Right atrium auricular region (tissue), 2 donors: ENCODE measurements around the gene VWA7. TPM values are rescaled to one million over a fixed set of nuclear protein-coding genes. Genes with fewer than 3 reads are reported as not detected.

ENCODE experiments used
- DNase-seq: peaks from one replicate; pipeline ENCODE4 v3.0.0-alpha.2; 2019; ENCODE audit warnings: low spot score
- H3K27ac ChIP-seq, 2 donors: fragments of 200-600 bp; sonication (generic); 1 replicate in 1 of 2; 2 replicates in 1 of 2; pipeline ENCODE4 v1.5.1; 2016 to 2019
- H3K27me3 ChIP-seq, 2 donors: fragments of 200-600 bp; sonication (generic); one replicate each; pipeline versions ENCODE4 v1.5.1 to v1.6.0; 2017 to 2019
- H3K36me3 ChIP-seq: fragments of 200-600 bp; sonication (generic); one replicate; pipeline ENCODE4 v1.5.1; 2016
- H3K4me1 ChIP-seq, 2 donors: fragments of 200-600 bp; sonication (generic); one replicate each; pipeline versions ENCODE4 v1.5.1 to v1.6.0; 2017 to 2019
- H3K4me3 ChIP-seq, 2 donors: fragments of 200-600 bp; sonication (generic); 1 replicate in 1 of 2; 2 replicates in 1 of 2; pipeline ENCODE4 v1.5.1; 2017 to 2019; ENCODE audit warnings: mild to moderate bottlenecking in 1 of 2, moderate library complexity in 1 of 2
- H3K9me3 ChIP-seq, 2 donors: fragments of 200-600 bp; sonication (generic); one replicate each; pipeline ENCODE4 v1.5.1; 2019
- total RNA-seq, 2 donors: library from RNA; depleted of rRNA; stranded (reverse); fragments of >200 nt; gene quantifications; one replicate each; pipeline ENCODE4 v1.1.0, GENCODE V29; 2016
- TF ChIP-seq, protein P1 (sequence below), 2 donors: fragments of 200-600 bp; sonication (generic); IDR thresholded peaks; one replicate each; pipeline ENCODE4 v1.5.1; 2019; ENCODE audit warnings: antibody characterized with exemption in 2 of 2

VWA7 gene
- total RNA-seq, 2 donors from 2014 or later: 4.1 to 7.5 TPM

DNA sequence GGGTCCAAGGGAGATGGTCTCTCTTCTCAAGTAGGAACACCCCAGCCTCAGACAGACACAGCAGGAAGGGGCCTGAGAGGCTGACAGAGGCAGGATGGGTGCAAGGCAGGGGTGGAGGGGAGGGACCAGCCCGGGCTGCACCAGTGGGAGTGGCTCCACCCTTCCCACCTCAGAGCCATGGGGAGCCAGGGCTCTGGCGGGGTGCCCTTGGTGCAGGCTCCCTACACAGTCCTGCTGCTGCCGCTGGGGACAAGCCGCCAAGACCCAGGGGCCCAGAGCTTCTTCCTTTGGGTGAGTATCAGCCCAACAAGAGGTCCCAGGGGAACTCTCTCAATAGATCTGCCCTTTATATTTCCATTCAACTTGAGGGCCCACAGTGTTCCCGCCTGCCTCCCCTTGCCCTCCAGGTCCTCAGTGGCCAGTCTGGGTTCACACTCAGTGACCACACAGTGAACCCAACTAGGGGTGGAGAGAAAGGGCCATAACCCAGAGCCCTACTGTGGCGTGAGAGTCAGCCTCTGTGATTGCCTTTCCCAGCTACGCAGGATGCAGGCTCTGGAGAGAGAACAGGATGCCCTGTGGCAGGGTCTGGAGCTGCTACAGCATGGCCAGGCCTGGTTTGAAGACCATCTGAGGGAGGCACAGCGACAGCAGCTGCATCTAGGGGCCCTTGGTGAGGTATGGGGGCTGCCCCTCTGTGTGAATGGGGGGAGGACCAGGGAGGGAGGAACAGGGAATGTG is 14.1 kb downstream of the VWA7 start:
- TF ChIP-seq, protein P1, sequence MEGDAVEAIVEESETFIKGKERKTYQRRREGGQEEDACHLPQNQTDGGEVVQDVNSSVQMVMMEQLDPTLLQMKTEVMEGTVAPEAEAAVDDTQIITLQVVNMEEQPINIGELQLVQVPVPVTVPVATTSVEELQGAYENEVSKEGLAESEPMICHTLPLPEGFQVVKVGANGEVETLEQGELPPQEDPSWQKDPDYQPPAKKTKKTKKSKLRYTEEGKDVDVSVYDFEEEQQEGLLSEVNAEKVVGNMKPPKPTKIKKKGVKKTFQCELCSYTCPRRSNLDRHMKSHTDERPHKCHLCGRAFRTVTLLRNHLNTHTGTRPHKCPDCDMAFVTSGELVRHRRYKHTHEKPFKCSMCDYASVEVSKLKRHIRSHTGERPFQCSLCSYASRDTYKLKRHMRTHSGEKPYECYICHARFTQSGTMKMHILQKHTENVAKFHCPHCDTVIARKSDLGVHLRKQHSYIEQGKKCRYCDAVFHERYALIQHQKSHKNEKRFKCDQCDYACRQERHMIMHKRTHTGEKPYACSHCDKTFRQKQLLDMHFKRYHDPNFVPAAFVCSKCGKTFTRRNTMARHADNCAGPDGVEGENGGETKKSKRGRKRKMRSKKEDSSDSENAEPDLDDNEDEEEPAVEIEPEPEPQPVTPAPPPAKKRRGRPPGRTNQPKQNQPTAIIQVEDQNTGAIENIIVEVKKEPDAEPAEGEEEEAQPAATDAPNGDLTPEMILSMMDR (IDR thresholded peaks at IDR 0.05): no peak
- no peaks in the 10 kb centered on the region for H3K36me3 ChIP-seq
- peaks cover 0 to 4% of the 10 kb centered on the region in 2 donors for H3K4me1 ChIP-seq
- no peak overlapping the region for H3K4me3 ChIP-seq
- H3K9me3 ChIP-seq: no peaks in the 10 kb centered on the region
- no peak for DNase-seq
- H3K27ac ChIP-seq: no peak overlapping the region
- no peaks in the 10 kb centered on the region for H3K27me3 ChIP-seq

DNA sequence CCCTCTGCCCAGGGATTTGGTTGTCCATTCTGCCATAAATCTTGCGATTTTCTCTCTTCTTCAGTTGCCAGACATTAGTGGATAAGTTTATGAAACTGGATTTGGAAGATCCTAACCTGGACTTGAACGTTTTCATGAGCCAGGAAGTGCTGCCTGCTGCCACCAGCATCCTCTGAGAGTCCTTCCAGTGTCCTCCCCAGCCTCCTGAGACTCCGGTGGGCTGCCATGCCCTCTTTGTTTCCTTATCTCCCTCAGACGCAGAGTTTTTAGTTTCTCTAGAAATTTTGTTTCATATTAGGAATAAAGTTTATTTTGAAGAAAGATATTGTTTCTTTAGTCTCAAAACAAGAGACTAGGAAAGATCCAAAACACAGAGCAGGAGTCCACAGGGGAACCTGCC is 14.8 kb downstream of the VWA7 start, which contains the start of gene SAPCD1:
SAPCD1 (plus strand) TSS at position 301 of the 400 bp plus-strand sequence. CDS start 399 bp downstream, outside the sequence.
- Histone ChIP-seq H3K4me3 (no peak within 1 kb of the TSS), H3K9me3 (no peaks in the 10 kb centered on the region), H3K27ac (no peak within 1 kb of the TSS), H3K4me1 (peaks cover 0 to 4% of the 10 kb centered on the region in 2 donors), H3K27me3 (no peaks in the 10 kb centered on the region), H3K36me3 (no peaks in the 10 kb centered on the region)
- DNase-seq: no peak
- TF ChIP-seq, protein P1 (IDR thresholded peaks at IDR 0.05): no peak

DNA sequence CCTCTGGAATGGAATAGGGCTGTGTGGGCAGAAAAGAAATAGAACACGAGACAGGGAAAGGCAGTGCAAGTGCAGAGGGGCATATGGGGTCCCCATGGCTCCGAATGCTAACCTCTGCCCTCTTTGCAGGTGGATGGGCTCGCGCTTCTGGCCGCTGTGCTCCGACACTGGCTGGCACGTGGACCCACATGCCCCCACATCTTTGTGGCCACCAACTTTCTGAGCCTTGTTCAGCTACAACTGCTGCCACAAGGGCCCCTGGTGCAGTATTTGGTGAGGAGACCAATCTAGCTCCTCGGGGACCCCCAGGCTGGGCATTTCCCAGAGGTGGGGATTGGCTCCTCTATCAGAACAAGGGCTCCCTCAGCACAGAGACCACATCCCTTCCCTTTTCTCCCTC is 15.8 kb downstream of the VWA7 start:
- TF ChIP-seq, protein P1 (IDR thresholded peaks at IDR 0.05): no peak
- no peak overlapping the region for H3K4me3 ChIP-seq
- H3K27ac ChIP-seq: no peak overlapping the region
- H3K4me1 ChIP-seq: peaks cover 0 to 4% of the 10 kb centered on the region in 2 donors
- no peak for DNase-seq
- H3K36me3 ChIP-seq: no peaks in the 10 kb centered on the region
- no peaks in the 10 kb centered on the region for H3K27me3 ChIP-seq
- H3K9me3 ChIP-seq: no peaks in the 10 kb centered on the region

DNA sequence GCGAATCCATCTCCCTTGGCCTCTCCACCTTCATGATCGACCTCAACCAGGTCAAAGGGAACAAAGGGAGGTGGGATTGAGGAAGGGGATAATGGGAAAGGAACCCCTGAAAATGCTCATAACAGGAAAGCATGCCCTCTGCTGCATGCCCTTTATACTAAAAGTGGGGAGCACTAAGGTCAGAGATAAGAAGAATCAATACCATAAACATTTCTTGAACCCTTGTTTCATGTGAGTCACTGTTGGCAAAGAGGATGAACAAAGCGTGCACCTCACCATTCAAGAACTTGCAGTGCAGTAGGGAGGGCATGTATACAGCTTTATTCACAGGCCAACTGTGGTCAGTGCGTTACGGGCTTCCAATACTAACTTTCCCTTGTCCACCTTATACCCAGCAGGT is 16.3 kb downstream of the VWA7 start:
- no peak for DNase-seq

DNA sequence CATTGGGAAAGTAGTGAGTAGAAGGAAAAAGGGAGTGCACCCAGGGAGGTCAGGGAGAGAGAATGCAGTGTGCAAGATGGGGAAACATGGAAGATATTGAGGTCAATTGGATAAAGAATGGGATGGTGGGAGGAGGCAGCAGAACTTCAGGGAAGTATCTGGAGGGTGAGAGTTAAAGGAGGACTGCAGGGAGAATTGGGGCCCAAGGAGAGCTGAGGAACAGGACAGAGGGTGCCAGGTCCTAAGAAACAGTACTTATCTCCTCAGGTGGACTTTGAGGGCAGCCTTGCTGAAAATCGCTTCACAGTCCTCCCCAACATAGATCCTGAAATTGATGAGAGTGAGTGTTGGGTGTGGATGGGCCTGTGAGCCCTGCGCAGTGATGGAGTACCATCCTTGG is 18.8 kb downstream of the VWA7 start:
- Histone ChIP-seq H3K36me3 (no peaks in the 10 kb centered on the region), H3K4me3 (no peak overlapping the region), H3K9me3 (no peaks in the 10 kb centered on the region), H3K27me3 (no peaks in the 10 kb centered on the region), H3K27ac (no peak overlapping the region), H3K4me1 (no peaks in the 10 kb centered on the region)
- TF ChIP-seq, protein P1 (IDR thresholded peaks at IDR 0.05): no peak
- DNase-seq: no peak

More for the DNA sequence above, 16.3 kb downstream of the VWA7 start:
- Histone ChIP-seq H3K27ac (no peak overlapping the region), H3K4me3 (no peak overlapping the region), H3K9me3 (no peaks in the 10 kb centered on the region), H3K4me1 (peaks cover 0 to under 1% of the 10 kb centered on the region in 2 donors), H3K36me3 (no peaks in the 10 kb centered on the region), H3K27me3 (no peaks in the 10 kb centered on the region)
- TF ChIP-seq, protein P1 (IDR thresholded peaks at IDR 0.05): no peak
